ELF-1 (cell line): Measurements from ENCODE around the gene S1PR3.

Source experiments
- DNase-seq: peaks from one replicate; pipeline ENCODE4 v3.0.0-alpha.2; 2016; ENCODE audit warnings: low read depth, low spot score

The S1PR3 gene

GRCh38 chr9:88991066-88992034, at the start of gene S1PR3:
Gene S1PR3 (plus strand): TSS chr9:88991468. CDS start chr9:89001201, 9,733 bp downstream.
- peak; percentile 55 for DNase-seq

- DNase-seq, result peak; percentile 51
Observed at GRCh38 chr9:88941586-88941985, 49.7 kb upstream of the S1PR3 start.

- DNase-seq, result no peak
Observed at GRCh38 chr9:88942411-88942810, 48.9 kb upstream of the S1PR3 start.

- no peak for DNase-seq
Observed at GRCh38 chr9:88945636-88946333, 45.5 kb upstream of the S1PR3 start.

- DNase-seq, result no peak
Observed at GRCh38 chr9:88947581-88948573, 43.4 kb upstream of the S1PR3 start.

- peak; percentile 25 for DNase-seq
Observed at GRCh38 chr9:88949425-88949824, 41.8 kb upstream of the S1PR3 start.

GRCh38 chr9:88949961-88950340, 41.3 kb upstream of the S1PR3 start:
- DNase-seq, result no peak

GRCh38 chr9:88950341-88951154, 40.7 kb upstream of the S1PR3 start:
- DNase-seq, result no peak

- DNase-seq, result no peak
Observed at GRCh38 chr9:88951155-88951542, 40.1 kb upstream of the S1PR3 start.

- DNase-seq, result no peak
Observed at GRCh38 chr9:88952086-88952615, 39.1 kb upstream of the S1PR3 start.

- DNase-seq, result no peak
Observed at GRCh38 chr9:88952976-88953375, 38.3 kb upstream of the S1PR3 start.

GRCh38 chr9:88953381-88954029, 37.8 kb upstream of the S1PR3 start:
- no peak for DNase-seq

- no peak for DNase-seq
Observed at GRCh38 chr9:88954066-88954465, 37.2 kb upstream of the S1PR3 start.

- DNase-seq, result no peak
Observed at GRCh38 chr9:88957526-88957925, 33.7 kb upstream of the S1PR3 start.

GRCh38 chr9:88959727-88960469, 31.4 kb upstream of the S1PR3 start:
- DNase-seq, result no peak

GRCh38 chr9:88960632-88961031, 30.6 kb upstream of the S1PR3 start:
- no peak for DNase-seq

GRCh38 chr9:88965473-88965872, 25.8 kb upstream of the S1PR3 start:
- DNase-seq, result no peak

- DNase-seq, result no peak
Observed at GRCh38 chr9:88966894-88967676, 24.2 kb upstream of the S1PR3 start.
